Measurements from ENCODE around the gene IMMP1L. TPM values are rescaled to one million over a fixed set of nuclear protein-coding genes. Genes with fewer than 3 reads are reported as not detected.

IMMP1L gene, protein sequence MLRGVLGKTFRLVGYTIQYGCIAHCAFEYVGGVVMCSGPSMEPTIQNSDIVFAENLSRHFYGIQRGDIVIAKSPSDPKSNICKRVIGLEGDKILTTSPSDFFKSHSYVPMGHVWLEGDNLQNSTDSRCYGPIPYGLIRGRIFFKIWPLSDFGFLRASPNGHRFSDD
- total RNA-seq = 26.2 and 43.5 TPM in 2 replicates

DNA sequence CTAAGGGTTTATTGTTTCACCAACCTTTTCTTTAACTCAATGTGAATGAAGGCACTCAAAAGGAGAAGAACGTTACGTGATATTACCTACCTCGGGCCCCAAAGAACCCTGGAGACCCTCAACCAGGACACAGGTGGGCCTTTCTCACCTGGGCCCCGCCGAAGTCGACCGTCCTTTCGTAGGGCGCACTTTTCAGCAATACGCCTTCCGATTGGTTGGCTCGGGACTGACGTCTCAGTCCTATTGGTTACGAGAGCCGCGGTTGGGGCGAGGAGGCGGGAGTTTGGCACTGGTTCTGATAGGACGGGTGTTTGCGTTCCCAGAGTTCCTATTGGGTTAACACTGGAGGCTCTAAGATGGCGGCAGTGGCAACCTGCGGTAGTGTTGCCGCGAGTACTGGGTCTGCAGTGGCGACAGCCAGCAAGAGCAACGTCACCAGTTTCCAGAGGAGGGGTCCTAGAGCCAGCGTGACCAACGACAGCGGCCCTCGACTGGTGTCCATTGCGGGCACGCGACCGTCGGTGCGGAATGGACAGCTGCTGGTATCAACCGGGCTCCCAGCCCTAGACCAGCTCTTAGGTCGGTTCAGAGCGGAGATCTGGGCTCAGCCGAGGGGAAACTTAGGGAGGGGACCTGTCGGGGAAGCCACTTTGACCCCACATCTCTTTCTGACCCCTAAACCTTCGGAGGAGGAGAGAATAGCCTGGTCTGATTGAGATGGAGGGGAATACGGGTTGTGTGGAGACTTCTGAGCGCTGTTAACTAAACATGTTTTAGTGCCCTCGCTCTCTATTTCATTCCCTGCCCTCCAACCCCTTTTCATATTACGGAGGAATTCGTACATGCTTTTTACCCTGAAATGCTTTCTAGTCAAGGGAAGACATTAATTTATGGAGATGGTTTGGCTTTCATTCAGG, at the start of gene IMMP1L, which contains the start of gene ELP4:
Gene IMMP1L, minus strand, starts transcription at position 194 of the 917 bp plus-strand sequence. CDS start 46,346 bp downstream, outside the sequence.
Gene ELP4, plus strand, starts transcription at position 339 of the 917 bp plus-strand sequence. Its CDS starts 18 bp downstream, at position 357.
- peak within 1 kb of the TSS; percentile 90 for H3K4me3 ChIP-seq (ENCODE audit: low read depth, low read length)
- TF ChIP-seq, protein P1, sequence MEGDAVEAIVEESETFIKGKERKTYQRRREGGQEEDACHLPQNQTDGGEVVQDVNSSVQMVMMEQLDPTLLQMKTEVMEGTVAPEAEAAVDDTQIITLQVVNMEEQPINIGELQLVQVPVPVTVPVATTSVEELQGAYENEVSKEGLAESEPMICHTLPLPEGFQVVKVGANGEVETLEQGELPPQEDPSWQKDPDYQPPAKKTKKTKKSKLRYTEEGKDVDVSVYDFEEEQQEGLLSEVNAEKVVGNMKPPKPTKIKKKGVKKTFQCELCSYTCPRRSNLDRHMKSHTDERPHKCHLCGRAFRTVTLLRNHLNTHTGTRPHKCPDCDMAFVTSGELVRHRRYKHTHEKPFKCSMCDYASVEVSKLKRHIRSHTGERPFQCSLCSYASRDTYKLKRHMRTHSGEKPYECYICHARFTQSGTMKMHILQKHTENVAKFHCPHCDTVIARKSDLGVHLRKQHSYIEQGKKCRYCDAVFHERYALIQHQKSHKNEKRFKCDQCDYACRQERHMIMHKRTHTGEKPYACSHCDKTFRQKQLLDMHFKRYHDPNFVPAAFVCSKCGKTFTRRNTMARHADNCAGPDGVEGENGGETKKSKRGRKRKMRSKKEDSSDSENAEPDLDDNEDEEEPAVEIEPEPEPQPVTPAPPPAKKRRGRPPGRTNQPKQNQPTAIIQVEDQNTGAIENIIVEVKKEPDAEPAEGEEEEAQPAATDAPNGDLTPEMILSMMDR (conservative IDR thresholded peaks at IDR 0.05; ENCODE audit: low read depth, low read length) = no peak
- DNase-seq (ENCODE audit: low read depth) = peak; percentile 85

DNA sequence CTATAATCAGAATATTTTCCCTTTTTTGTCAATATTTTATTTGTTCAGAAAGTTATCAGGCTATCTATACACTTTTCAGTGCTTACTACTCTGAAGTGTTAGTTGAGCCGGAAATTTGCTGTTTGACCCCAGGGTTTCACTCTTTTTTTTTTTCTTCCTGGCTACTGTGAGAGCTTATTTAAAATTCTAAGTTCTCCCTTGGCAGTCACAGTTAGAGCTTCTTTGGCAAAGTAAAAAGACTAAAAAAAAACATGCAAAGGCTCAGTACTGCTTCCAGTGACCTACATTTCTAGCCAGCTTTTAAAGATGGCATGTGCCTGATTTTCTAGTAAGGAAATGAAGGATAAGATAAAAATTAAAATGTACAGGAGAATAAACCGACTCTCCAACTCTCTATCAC, 48.6 kb upstream of the IMMP1L start:
- TF ChIP-seq, protein P1 (conservative IDR thresholded peaks at IDR 0.05; ENCODE audit: low read depth, low read length) = no peak
- DNase-seq (ENCODE audit: low read depth) = no peak
- H3K4me3 ChIP-seq (ENCODE audit: low read depth, low read length) = no peak overlapping the region

DNA sequence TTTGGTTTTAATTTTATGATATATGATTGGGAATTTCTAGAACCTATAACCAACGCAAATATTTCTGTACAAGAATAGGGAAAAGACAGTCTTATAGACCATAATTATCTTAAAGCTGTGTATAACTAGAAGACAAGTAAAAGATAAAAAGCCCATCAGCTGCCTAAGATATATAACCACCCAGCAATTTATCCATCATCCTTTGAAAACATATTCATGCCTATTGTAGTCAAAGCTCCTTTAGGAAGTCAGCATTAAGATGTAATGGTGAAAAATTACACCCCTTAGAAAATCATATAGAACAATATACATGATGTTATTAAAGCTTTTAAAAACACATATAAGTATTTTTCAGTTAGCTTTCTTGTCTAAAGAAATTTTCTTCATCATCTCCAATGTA, 46.5 kb upstream of the IMMP1L start:
- TF ChIP-seq, protein P1 (conservative IDR thresholded peaks at IDR 0.05; ENCODE audit: low read depth, low read length) = no peak
- H3K4me3 ChIP-seq (ENCODE audit: low read depth, low read length) = no peak overlapping the region
- no peak for DNase-seq (ENCODE audit: low read depth)

DNA sequence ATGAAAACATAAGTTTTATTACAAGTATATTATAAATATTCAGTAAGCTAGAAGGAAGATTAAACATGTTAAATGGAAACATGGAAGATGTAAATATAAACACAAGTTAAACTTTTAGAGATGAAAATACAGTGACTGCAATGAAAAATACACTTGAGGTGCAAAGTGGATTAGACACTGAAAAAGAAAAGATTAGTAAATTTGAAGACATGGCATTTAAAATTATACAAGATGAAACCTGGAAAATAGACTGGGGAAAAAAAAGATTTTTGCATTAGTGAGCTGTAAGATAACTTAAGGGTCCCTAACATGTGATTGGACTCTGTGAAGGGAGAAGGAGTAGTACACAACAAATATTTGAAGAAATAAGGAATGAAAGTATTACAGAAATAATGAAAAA, 33.4 kb upstream of the IMMP1L start:
- DNase-seq (ENCODE audit: low read depth) = no peak
- H3K4me3 ChIP-seq (ENCODE audit: low read depth, low read length) = no peak overlapping the region
- TF ChIP-seq, protein P1 (conservative IDR thresholded peaks at IDR 0.05; ENCODE audit: low read depth, low read length) = no peak

DNA sequence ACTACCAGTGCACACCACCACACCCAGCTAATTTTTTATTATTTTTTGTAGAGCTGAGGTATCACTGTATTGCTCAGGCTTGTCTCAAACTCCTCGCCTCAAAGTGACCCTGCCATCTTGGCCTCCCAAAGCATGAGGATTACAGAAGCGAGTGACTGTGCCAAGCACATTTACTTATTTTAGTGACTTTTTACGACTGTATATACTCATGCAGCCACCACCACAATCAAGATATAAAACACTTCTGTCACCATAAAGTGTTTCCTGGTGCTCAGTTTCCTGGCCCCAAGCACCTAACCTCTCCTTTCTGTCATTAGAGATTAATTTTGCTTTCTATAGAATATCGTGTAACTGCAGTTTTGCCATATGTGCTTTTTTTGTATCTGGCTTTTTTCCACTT, 26.1 kb upstream of the IMMP1L start:
- TF ChIP-seq, protein P1 (conservative IDR thresholded peaks at IDR 0.05; ENCODE audit: low read depth, low read length) = no peak
- no peak overlapping the region for H3K4me3 ChIP-seq (ENCODE audit: low read depth, low read length)
- no peak for DNase-seq (ENCODE audit: low read depth)

DNA sequence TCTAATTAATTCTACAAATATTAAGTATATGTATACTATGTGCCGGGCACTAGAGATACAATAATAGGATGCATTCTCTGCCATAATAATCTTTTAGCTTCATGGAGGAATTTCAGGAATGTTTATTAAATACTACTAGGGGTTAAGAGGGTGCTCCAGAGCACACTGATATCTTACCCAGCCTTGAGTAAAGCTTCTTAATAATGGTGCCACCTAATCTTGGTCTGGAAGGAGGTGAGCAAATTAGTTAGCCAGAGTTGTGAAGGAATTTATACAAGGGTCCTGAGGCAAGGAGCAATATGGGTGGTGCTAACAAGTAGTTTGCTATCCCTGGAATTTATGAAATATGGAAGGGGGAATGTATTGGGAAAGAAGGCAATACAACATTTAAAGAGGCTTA, 21.9 kb upstream of the IMMP1L start:
- TF ChIP-seq, protein P1 (conservative IDR thresholded peaks at IDR 0.05; ENCODE audit: low read depth, low read length) = no peak
- no peak overlapping the region for H3K4me3 ChIP-seq (ENCODE audit: low read depth, low read length)
- DNase-seq (ENCODE audit: low read depth) = no peak
